LNCAP (cell line): ENCODE measurements around the gene LIFR.

ENCODE experiments used
- TF ChIP-seq, protein P1 (sequence below): fragments of 450-650 bp; IDR thresholded peaks from 2 replicates; pipeline ENCODE4 v1.5.1; 2017; ENCODE audit warnings: mild to moderate bottlenecking

Gene LIFR

GRCh38 chr5:38554403-38554802, 2.0 kb downstream of the LIFR start:
- TF ChIP-seq, protein P1, sequence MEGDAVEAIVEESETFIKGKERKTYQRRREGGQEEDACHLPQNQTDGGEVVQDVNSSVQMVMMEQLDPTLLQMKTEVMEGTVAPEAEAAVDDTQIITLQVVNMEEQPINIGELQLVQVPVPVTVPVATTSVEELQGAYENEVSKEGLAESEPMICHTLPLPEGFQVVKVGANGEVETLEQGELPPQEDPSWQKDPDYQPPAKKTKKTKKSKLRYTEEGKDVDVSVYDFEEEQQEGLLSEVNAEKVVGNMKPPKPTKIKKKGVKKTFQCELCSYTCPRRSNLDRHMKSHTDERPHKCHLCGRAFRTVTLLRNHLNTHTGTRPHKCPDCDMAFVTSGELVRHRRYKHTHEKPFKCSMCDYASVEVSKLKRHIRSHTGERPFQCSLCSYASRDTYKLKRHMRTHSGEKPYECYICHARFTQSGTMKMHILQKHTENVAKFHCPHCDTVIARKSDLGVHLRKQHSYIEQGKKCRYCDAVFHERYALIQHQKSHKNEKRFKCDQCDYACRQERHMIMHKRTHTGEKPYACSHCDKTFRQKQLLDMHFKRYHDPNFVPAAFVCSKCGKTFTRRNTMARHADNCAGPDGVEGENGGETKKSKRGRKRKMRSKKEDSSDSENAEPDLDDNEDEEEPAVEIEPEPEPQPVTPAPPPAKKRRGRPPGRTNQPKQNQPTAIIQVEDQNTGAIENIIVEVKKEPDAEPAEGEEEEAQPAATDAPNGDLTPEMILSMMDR = no peak

DNA sequence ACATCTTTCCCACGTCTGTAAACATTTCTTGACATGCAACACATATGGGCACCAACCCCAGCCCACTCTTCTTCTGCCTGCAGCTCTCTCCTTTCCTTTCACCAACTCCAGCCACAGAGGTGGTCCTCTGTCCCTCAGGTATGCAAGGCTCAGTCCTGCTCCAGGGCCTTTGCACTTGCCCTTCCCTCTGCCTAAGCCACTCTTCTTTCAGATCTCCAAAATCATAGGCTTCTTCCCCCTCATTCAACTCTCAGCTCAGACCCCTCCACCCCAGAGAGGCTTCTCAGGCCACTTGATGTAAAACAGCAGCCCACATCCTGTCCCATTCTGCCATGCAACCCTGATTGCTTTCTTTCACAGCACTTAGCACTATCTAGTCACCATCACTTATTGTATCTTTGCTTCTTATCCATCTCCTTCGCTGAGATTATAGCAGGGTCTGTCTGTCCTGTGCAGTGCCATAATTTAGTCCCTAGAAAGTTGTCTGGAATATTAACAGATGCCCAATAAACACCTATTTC, 3.4 kb downstream of the LIFR start:
- TF ChIP-seq, protein P1 = no peak

- TF ChIP-seq, protein P1 = peak; percentile 76
These were observed 5.1 kb downstream of the LIFR start for GRCh38 chr5:38551030-38552017.

DNA sequence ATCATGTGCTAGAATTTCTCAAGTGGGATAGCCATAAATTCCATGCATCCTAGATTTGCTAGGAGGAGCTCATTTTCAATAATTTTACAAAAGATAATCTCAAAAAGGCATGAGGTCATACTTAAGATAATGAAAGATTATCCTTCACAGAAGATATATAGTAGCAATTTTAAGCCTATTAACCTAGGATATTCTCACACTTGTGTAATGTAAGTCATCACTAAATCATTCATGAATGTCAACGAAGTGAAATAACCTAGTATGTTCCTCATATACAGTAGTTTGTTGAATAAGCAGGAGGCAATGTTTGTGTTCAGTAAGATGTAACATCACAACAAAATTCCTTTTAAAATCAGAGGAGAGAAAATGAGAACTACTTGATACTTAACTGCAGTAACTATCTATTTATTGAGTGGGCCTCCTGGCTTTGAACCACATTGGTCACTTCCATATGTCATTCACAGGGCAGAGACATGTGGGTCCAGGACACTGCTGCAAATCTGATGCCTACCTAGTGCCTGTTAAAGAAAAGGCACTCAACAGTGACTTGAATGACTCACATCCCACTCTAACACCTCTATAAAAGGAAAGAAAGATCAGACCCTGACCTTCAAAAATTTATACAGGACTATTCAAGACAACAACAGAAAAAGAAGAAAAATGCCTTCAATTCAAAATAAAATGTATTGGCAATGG, 8.2 kb downstream of the LIFR start:
- TF ChIP-seq, protein P1 = no peak

DNA sequence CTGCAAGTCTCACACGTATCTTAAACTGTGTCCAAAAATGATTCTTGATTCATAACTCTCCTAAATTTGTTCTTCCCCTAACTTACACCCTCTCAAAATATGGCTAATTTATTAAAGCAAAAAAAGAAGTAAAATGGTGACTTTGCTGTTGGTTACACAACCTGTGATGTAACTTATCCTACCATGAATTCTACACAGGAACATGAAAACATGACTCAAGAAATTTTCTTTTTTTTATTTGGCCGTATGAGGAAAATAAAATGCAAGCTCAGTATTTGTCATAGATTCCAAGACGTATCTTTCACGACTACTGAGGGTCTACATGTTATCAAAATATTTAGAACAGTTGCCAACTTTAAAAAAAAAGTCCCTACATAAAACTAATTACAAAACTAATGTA, 9.2 kb downstream of the LIFR start:
- TF ChIP-seq, protein P1 = no peak

DNA sequence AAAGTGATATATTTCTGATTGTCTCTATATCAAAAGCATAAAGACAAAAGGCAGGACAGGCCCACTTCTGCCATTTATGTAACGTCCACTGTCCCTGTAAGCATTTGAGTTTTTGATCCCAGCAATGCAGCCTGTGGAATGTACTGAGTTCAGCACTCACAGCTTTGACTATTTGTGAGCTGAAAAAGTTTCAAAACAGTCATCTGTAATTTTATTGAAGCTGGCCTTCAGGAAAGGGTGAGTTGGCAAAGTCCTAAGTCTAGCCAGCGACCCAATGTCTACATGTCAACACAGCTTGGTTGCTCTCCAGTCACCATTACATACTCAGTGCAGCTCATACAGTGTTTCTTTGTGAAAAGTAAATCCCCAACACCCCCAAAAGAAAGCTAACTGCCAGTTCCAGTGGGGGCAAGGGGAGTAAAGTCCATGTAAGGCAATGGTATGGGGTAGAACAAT, 9.7 kb downstream of the LIFR start:
- TF ChIP-seq, protein P1 = no peak

DNA sequence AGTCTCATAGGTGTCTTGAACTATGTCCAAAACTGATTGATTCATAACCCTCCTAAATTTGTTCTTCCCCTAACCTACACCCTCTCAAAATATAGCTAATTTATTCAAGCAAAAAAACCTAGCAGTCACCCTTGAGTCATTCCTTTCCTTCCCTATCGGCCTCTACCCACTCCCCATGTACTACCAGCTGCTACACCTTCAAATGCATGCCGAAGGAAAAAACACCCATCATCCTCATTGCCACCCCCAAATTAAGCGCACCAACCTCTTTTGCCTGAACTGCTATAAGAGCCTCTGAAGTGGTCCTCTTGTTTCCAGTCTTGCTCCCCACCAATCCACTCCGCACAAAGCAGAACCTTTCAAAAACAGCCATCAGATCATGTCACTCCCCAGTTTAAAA, 12.6 kb downstream of the LIFR start:
- TF ChIP-seq, protein P1 = no peak
